Bone marrow (tissue), 2 donors: ENCODE data around the gene CEP57L1.
"Not testable (repeated sequence)": the region's sequence is repeated elsewhere in the genome, so short reads cannot be mapped to it uniquely, and the experiment has no call there.

ENCODE experiments used
- DNase-seq, 2 donors: peaks; one replicate each; lab custom pipeline; 2025; lab: John Stamatoyannopoulos, UW

The CEP57L1 gene

DNA sequence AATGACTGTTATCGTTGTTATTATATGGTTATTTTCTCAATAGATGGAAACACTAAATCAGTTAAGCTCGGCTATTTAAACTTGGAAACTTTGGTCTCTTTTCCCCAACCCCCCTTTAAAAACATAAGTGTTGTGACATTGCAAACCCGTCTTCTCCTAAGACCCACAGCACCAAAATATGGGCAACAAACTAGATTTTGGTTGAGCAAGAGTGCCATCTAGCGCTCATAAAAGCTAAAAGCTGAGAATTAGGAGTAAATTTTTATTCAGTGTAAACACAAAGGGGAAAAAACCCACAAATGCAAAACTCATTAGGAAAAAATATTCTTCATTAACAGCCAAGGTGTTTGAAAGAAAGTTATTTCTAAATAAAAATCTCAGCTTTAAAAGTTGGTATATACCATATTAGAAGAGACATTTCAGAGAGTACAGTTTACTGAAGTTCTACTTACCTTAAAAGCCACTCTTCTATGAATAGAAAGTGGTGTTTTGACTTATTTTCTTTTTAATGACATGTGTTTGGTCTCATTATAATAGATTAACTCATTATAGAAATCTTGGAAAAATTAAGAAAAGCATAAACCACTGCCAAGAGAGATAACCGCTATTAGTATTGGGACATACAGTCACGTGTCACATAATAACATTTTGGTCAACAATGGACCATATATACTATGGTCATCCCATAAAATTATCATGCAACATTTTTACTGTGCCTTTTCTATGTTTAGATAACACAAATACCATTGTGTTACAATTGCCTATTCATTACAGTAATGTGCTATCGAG is 21.8 kb upstream of the CEP57L1 start:
- peak in 1 of 2 donors; percentile 60 for DNase-seq

DNA sequence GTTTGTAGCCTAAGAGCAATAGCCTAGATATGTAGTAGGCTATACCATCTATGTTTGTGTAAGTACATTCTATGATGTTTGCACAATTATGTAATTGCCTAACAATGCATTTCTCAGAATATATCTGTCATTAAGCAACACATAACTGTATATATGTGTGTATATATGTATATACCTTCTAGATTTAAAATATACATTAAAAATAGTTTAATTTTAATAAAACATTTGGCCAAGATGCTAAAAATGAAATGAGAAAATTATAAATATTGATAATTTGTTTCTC is 21.2 kb upstream of the CEP57L1 start:
- no peak for DNase-seq

DNA sequence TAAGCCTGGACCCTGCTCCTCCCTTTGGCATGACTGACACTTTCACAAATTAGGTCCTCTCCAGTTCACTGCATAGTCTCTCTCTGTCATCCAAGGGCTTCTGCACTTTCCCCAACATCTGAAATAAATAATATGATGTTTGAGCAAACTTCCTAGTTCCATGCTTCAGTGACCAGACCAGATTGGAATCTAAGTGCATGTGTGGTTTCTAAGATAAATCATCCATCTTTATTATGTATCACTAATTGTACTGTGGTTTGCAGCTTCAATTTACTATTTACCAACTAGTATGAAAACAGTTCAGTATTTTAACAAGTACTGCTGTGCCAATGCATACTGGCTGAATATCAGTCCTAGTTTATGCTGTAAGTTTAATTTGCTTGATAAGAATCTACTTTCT is 19.4 kb upstream of the CEP57L1 start:
- DNase-seq: no peak

DNA sequence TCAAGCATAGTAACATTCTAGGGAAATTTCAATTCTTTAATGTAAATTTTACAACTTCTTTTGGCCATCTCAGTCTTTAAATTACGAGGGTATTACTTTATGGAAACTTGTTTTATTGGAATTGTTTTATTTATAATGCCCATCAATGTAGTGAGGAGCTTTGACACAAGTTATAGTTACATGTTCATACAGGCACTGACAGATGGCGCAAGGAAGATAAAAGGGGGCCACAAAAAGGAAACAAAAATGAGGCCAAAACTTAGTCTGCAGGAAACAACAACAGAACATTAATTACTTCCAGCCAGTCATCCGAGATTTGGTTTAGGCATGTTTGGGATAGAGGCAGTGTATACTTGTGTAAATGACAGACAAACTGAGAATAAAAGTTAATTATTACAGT is 18.9 kb upstream of the CEP57L1 start:
- peak in 1 of 2 donors; percentile 64 for DNase-seq

DNA sequence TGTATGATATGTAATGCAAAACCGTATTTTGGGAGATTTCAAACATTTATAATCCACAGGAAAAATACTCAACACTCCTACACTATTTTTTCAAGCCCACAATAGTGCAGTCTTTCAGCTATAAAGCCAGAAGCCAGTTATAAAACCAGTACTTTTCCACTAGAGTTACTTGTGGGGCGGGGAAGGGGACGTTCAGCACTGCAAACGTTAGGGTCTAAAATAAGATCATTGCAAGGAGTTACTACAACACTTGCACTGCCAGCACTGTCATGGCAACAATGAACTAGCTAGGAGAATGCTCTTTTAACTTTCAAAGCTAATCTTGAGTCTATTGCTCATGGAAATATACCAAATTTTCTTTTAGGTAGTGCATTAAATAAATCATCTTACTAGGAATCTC is 15.3 kb upstream of the CEP57L1 start:
- peak in 1 of 2 donors; percentile 49 for DNase-seq

DNA sequence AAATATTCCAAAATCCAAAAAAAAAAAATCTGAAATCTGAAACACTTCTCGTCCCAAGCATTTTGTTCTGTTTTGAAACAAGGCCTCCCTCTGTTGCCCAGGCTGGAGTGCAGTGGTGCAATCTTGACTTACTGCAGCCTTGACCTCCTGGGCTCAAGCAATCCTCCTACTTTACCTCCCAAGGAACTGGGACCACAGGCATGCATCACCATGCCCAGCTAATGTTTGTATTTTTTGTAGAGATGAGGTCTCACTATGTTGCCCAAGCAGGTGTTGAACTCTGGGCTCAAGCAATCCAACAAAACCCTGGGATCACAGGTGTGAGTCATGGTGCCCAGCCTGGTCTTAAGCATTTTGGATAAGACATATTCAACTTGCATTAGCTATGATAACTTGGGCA is 14.3 kb upstream of the CEP57L1 start:
- no peak for DNase-seq

DNA sequence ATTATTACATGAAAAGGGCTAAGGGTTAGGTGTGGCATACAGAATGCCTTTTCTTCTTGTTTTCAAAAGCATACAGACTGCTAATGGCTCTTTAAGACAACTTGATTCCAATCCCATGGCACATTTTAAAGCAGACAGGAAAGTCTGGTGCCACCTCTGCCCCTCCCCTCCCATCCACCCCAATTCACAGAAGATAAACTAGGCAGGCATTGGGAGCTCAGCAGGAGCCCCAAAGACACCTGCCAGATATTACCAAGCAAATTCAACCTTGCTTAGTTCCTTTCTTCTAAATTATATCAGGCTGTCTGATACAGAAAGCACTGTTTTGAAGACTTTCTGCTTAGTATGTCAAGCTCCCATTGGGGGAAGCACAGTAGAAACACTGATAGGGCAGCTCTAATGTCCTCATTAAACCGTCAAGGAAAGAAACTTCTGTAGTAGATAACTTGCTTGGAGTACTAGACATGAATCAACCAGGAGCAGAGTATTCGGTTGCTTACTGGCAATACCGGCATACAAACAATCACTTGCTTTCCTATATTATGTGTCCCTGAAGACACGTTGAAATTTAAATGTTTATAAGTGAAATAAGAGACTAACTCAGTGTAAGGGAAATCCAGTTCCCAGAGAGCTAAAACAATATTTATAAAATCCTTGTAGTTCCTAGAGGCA is 13.7 kb upstream of the CEP57L1 start:
- no peak for DNase-seq

DNA sequence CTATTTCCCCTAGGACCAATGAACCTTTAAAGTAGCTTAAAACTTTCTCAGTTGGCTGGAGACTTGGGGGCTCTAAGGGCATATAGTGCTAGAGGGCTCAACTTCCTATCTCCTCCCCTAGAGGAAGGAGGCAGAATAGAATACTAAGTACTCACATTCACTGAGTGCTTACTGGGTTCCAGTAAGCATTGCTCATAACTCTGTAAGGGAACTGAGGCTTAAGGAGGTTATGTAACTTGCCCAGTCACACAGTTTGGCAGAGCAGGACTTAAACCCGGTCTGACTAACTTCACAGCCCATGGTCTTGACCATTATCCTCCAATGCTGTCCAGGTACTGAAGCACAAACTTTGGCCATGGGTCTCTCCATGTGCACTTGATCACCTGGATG is 13.1 kb upstream of the CEP57L1 start:
- DNase-seq: no peak

DNA sequence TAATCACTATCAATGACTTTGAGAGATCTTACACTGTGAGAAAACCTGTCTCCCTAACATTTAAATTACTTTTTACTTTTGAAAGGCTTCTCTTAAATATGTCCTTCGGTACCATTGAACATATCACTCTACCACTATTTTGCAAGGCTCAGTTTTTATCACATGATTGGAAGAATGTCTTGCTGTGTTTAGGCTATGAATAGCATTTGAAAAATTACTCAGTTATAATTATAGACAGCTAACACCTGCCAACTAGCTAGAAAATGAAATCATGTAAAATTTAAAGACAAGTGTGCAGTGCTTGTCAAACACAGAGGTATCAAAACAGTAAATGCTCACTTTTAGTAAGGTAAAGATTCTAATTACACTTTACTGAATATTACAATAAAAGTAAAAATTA is 11.7 kb upstream of the CEP57L1 start:
- DNase-seq: no peak

DNA sequence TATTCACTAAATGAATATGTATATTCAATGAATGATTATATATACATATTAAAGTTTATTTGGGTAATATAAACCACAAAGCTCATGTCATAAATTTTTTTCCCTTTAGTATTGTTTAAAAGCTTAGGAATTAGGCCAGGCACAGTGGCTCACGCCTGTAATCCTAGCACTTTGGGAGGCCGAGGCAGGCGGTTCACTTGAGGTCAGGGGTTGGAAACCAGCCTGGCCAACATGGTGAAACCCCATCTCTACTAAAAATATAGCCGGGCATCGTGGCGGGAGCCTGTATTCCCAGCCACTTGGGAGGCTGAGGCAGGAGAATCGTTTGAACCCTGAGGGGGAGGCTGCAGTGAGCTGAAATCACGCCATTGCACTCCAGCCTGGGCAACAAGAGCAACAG is 11.2 kb upstream of the CEP57L1 start:
- not testable (repeated sequence) for DNase-seq

DNA sequence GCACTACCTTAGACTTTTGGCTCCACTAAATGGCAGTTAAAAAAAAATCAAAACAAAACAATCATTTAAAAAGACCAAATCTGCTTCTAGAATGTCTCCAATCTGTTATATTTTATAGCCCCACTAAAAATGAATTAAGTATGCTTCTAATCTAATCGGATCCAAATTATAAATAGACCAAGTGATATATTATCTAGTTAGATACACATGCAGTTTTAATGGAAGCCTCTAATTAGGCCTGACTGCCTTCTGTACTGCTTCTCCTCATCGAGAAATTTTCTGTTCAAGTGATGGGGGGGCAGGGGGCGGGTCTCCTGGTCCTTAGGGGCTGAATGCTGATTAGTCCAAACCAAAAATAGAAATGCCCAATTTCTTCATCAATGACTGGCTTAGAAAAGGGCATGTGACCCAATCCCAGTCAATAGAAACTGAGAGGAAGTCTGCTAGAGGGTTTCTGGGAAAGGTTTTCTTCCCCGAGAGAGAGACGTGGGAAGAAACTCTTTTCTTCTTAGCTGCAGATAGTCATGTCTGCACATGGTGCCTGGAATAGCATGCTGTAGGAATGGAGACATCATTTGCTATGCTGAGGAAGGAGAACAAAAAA is 7.5 kb upstream of the CEP57L1 start:
- no peak for DNase-seq

DNA sequence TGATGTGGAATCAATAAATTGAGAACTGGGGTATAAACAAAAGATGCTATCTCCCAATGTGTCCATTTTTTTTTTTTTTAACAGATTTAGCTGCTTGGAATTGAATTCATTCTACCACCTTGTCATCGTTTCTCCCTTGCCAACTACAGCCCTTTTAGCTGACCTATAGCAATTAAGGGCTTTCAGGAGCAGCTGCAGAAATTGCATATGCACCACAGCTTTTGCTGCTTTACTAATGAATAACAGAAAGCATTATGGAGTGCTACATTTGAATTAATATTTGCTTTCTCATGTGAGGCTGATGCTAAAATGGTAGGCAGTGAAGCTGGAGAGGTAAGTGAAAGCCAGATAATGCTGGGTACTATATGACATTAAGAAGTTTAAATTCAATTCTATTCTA is 6.3 kb upstream of the CEP57L1 start:
- DNase-seq: no peak

DNA sequence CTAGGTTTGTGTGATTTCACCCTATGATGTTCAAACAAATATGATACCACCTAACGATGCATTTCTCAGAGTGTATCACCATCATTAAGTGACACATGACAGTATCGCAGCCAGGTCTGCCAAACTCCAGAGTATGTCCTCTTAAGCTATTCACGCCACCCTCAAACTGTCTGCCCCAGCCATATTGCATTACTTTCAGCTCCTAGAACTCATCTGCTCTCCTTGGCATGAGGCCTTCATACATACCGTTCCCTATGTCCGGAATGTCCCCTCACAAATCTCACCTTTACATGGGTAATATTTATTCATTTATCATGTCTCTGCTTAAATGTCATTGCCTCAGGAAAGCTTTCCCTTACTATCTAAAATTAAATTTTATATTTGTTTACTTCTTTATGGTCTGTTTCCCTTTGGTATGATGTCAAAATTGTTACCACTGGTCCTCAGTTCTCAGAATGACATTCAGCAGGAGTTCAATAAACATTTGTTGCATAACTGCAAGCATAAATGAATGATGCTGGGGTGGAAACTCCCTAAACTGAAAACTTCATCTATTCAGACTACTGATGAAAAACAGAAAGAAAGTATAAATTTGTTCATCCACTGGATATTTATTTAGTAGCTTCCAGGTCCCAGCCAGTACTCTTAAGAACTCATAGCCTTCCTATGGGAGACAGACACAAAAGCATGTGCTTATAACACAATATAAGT is 3.8 kb upstream of the CEP57L1 start:
- DNase-seq: no peak

DNA sequence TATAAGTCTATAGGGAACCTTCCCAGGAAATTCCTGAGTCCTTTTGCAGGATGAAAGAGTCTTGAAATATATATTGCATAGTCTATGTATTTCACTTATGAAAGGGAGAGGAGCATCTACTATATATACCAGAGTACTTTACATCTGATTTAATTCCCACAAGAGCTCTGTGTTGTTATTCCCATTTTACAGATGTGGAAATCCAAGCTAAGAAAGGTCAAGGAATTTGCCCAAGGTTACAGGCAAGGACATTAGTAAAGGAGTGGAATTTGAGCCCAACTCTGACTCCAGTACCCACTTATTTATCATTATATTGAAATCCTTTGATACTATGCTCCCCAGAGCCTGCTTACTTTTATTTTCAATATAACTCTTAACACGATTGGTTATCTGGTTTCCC is 3.2 kb upstream of the CEP57L1 start:
- DNase-seq: no peak

DNA sequence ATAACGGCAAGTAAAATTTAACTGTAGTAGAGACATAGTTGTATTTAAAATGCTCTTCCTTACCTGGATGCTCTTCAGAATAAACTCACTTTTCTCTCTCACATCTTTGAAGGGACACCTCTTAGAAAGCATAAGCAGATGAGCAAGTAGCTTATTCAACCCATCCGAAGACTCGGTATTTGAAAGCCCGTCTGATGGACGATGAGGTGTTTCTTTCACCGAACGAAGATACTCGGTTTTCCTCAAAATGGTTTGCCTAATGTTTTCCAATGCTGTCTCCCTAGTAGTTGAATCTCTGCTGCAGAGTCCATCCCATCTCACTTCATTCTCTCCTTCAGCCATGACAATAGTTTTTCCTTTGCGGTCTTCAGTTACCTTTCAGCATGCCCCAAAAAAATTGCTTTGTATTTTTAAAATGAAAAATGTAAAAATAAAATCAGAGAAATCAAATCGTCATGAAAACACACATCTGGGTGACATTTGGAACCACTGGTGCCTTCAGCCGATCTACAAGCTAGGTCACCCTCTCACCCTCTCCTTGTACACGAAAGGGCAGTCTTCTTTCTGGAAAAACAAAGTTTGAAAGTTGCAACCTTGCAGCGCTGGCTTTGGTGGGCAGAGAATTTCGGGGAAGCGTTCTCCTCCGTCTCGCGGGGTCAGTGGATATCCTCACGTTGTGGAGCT is 1.4 kb upstream of the CEP57L1 start:
- no peak for DNase-seq

DNA sequence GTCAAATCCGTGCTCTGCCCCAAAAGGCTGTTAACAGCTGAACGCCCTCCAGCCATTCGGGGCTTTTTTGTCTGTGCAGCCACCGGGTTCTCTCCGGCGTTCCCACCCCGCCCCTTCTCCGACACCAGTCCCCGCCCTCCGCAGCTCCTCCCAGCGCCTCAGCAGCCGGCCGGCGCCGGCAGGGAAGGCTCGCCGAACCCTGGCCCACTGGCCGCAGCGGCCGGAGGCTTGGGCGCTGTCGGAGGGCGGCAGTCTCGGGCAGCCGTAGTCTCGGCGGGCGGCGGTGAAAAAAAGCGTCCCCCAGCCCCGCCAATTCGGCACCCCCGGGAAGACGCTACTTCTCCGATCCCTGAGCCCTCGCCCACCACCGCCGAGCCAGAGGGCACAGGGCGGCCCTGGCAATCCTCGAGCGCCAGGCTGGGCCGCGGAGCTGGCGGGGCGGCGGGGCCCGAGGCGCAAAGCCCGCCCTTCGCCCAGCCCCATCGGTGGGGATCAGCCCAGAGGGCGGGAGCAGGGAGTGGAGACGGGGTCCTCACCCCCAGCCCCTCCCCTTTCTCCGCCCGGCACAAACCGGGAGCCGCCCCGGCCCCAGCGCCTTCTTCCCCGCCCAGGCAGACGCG is 781 bp upstream of the CEP57L1 start, which contains the start of gene SESN1:
TSS of gene SESN1 (minus strand) at position 431 of the 620 bp plus-strand sequence. CDS start 773 bp downstream, outside the sequence.
- peak; percentile 80 to 95 for DNase-seq

DNA sequence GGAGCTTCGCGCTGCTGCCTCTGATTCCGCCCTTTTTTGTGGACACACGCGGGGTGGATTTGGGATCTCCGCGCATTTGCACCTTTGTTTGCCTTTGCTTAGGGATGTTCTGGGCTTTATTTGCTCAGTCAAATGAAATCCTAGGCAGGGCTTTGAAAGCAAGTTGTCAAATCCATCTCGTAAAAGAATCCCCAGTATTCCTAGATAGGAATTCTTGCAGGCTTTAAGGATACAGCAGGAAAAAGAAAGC is 453 bp downstream of the CEP57L1 start:
- DNase-seq: no peak

DNA sequence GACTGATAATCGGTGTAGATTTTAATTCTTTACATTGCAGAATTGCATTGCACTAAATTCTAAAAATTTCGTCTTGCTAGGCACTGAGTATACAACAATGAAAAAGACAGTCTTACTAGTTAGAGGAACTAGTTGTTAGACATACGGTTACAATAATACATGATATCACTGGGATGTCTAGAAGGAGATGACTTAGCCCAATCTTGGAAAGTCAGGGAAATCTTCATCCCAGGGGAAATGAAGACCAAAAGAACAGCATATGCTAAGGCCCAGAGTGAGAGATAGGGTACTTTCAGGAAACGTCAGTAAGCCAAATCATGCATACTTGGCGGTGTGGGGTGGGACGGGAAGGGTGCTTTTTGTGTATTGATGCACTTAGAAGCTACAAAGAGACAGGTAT is 901 bp downstream of the CEP57L1 start:
- no peak for DNase-seq

DNA sequence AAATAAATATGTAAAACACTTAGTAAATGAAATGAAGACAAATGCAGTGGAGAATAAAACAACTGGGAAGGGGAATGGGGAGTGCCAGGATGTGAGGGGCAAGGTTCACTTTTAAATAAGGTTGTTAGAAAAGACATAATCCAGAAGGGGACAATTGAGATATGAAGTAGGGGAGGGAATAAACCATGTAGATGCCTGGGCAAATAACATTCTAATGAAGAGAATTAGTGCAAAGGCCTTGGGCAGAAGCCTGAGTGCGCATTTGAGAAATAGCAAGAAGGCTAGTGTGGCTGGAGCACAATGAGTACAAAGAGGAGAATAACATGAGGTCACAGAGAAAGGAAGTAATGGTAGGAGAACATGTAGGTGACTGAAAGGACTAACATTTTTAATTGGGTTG is 2.4 kb downstream of the CEP57L1 start:
- DNase-seq: no peak

DNA sequence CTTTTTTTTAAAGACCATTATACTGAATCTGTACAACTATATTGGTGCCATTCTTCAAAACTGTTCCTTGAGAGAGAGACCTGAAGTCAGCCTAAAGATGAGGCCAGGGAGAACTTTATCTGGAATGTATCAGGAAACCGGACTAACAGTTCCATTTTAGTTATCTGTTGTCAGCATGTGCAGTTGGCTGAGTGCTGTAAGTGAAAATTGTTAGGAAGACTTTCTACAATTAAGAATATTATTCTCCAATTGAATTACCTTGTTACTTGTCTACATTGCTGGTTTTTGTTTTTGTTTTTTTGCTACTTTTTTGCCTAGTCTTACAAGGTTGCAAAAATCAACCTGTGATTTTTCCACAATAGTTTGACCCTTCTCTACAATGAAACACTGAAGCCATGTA is 7.5 kb downstream of the CEP57L1 start:
- no peak for DNase-seq

DNA sequence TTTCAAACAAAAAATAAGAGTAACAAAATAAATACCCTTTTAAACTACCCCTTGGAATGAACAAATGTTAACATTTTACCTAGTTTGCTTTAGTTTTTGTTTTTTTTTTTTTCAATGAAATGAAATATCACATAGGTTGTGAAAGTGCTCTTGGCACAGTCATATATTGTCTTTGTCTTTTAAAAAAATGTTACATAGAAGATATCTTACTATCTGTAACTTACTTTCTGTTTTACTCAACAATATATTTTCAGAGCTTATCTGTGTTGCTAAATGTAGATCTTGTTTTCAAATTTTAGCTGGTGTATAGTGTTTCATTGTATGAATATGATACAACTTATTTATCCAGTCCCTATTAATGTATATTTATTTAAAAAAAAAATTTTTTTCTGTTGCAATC is 8.6 kb downstream of the CEP57L1 start:
- no peak for DNase-seq

DNA sequence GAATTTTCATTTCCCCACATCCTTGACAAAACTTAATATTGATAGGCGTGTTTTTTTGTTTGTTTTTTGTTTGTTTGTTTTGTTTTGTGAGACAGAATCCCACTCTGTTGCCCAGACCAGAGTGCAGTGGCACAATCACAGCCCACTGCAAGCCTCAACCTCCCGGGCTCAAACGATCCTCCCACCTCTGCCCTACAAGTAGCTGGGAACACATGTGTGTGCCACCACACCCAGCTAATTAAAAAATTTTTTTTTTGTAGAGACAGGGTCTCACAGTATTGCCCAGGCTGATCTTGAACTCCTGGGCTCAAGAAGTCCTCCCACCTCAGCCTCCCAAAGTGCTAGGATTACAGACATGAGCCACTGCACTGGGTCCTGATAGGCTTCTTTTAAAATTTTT is 9.2 kb downstream of the CEP57L1 start:
- no peak for DNase-seq
